HEK293 (cell line): ENCODE results near the gene DCP1B.

Experiments used
- CTCF ChIA-PET: fragments of 350-600 bp; formaldehyde crosslinking; extraction: SDS; loops from one replicate; lab custom pipeline; 2021; ENCODE audit warnings: antibody characterized with exemption; lab: Yijun Ruan, JAX
- POLR2A ChIA-PET: fragments of 300-600 bp; formaldehyde crosslinking; extraction: SDS; loops from one replicate; lab custom pipeline; 2020; ENCODE audit warnings: antibody characterized with exemption, inconsistent platforms; lab: Yijun Ruan, JAX
- H3K27ac ChIP-seq: fragments of 200-500 bp; sonication (Bioruptor generic); 2 replicates; pipeline ENCODE4 v1.5.1; 2014; ENCODE audit warnings: low read depth, low read length, control low read depth, inconsistent platforms; ENCODE audit errors: extremely low read depth
- H3K36me3 ChIP-seq, 2 experiments: fragments of 200-500 bp in 1 of 2; sonication (Bioruptor generic) in 1 of 2; 1 replicate in 1 of 2; 2 replicates in 1 of 2; pipeline ENCODE4 v1.5.1; 2014 to 2017; ENCODE audit warnings: inconsistent platforms in 2 of 2, low read length in 2 of 2; ENCODE audit not compliant: control insufficient read depth in 2 of 2, insufficient read depth in 1 of 2
- H3K4me1 ChIP-seq: fragments of 200-500 bp; sonication (Bioruptor generic); 2 replicates; pipeline ENCODE4 v1.5.1; 2014; ENCODE audit warnings: mild to moderate bottlenecking, low read length, inconsistent platforms; ENCODE audit not compliant: control insufficient read depth, insufficient read depth
- H3K4me3 ChIP-seq: 2 replicates; pipeline ENCODE4 v1.5.1; 2011; ENCODE audit warnings: low read depth, mild to moderate bottlenecking, control low read depth, low read length, moderate library complexity
- H3K9me3 ChIP-seq: fragments of 200-500 bp; sonication (Bioruptor generic); 2 replicates; pipeline ENCODE4 v1.5.1; 2014; ENCODE audit warnings: low read depth, low read length, inconsistent platforms; ENCODE audit not compliant: control insufficient read depth, insufficient read depth
- FEZF1 ChIP-seq: fragments of 450-650 bp; formaldehyde crosslinking; IDR thresholded peaks from 2 replicates; pipeline ENCODE4 v1.5.1; 2016; ENCODE audit warnings: missing biosample characterization, missing genetic modification characterization
- GLI4 ChIP-seq: fragments of 450-650 bp; formaldehyde crosslinking; IDR thresholded peaks from 2 replicates; pipeline ENCODE4 v1.5.1; 2016; ENCODE audit warnings: missing biosample characterization, missing genetic modification characterization
- GLIS1 ChIP-seq: fragments of 450-650 bp; formaldehyde crosslinking; IDR thresholded peaks from 2 replicates; pipeline ENCODE4 v1.5.1; 2016; ENCODE audit warnings: missing biosample characterization, missing genetic modification characterization
- HOXA7 ChIP-seq: sonication (generic); formaldehyde crosslinking; IDR thresholded peaks from 2 replicates; pipeline ENCODE4 v1.8.1; 2022; ENCODE audit warnings: missing genetic modification reagents, borderline replicate concordance
- OSR2 ChIP-seq: fragments of 450-650 bp; formaldehyde crosslinking; IDR thresholded peaks from 2 replicates; pipeline ENCODE4 v1.5.1; 2016; ENCODE audit warnings: missing biosample characterization, missing genetic modification characterization
- PRDM1 ChIP-seq: fragments of 450-650 bp; formaldehyde crosslinking; IDR thresholded peaks from 2 replicates; pipeline ENCODE4; 2016; ENCODE audit warnings: missing biosample characterization, missing genetic modification characterization
- SCRT2 ChIP-seq: fragments of 450-650 bp; formaldehyde crosslinking; IDR thresholded peaks from 2 replicates; pipeline ENCODE4 v1.5.1; 2016; ENCODE audit warnings: missing biosample characterization, missing genetic modification characterization
- WT1 ChIP-seq: fragments of 450-650 bp; formaldehyde crosslinking; IDR thresholded peaks from 2 replicates; pipeline ENCODE4 v1.5.1; 2016; ENCODE audit warnings: missing biosample characterization, missing genetic modification characterization
- ZBTB17 ChIP-seq: fragments of 450-650 bp; formaldehyde crosslinking; IDR thresholded peaks from 2 replicates; pipeline ENCODE4 v1.5.1; 2016; ENCODE audit warnings: missing biosample characterization, missing genetic modification characterization
- ZEB2 ChIP-seq: fragments of 450-650 bp; formaldehyde crosslinking; IDR thresholded peaks from 2 replicates; pipeline ENCODE4 v1.5.1; 2016; ENCODE audit warnings: missing biosample characterization, missing genetic modification characterization
- ZFHX2 ChIP-seq: fragments of 450-650 bp; formaldehyde crosslinking; conservative IDR thresholded peaks from 2 replicates; pipeline ENCODE4 v1.5.1; 2016; ENCODE audit warnings: missing biosample characterization, missing genetic modification characterization
- ZFP69B ChIP-seq: fragments of 450-650 bp; formaldehyde crosslinking; IDR thresholded peaks from 2 replicates; pipeline ENCODE4 v1.5.1; 2016; ENCODE audit warnings: missing biosample characterization, missing genetic modification characterization
- ZIC2 ChIP-seq: fragments of 450-650 bp; formaldehyde crosslinking; IDR thresholded peaks from 2 replicates; pipeline ENCODE4 v1.5.1; 2016; ENCODE audit warnings: missing biosample characterization, missing genetic modification characterization
- ZNF10 ChIP-seq: fragments of 450-650 bp; formaldehyde crosslinking; IDR thresholded peaks from 2 replicates; pipeline ENCODE4 v1.5.1; 2017; ENCODE audit warnings: missing biosample characterization, missing genetic modification characterization
- ZNF132 ChIP-seq: fragments of 450-650 bp; formaldehyde crosslinking; IDR thresholded peaks from 2 replicates; pipeline ENCODE4 v1.5.1; 2017; ENCODE audit warnings: missing biosample characterization, missing genetic modification characterization, borderline replicate concordance
- ZNF155 ChIP-seq: fragments of 450-650 bp; formaldehyde crosslinking; IDR thresholded peaks from 2 replicates; pipeline ENCODE4 v1.5.1; 2016; ENCODE audit warnings: missing biosample characterization, missing genetic modification characterization
- ZNF16 ChIP-seq: fragments of 450-650 bp; formaldehyde crosslinking; IDR thresholded peaks from 2 replicates; pipeline ENCODE4 v1.5.1; 2016; ENCODE audit warnings: low read depth, missing biosample characterization, missing genetic modification characterization
- ZNF184 ChIP-seq: fragments of 450-650 bp; IDR thresholded peaks from 2 replicates; pipeline ENCODE4 v1.5.1; 2018; ENCODE audit warnings: missing biosample characterization, mild to moderate bottlenecking, missing genetic modification characterization
- ZNF223 ChIP-seq: fragments of 450-650 bp; formaldehyde crosslinking; IDR thresholded peaks from 2 replicates; pipeline ENCODE4 v1.5.1; 2016; ENCODE audit warnings: missing biosample characterization, missing genetic modification characterization
- ZNF23 ChIP-seq: fragments of 450-650 bp; formaldehyde crosslinking; IDR thresholded peaks from 2 replicates; pipeline ENCODE4 v1.5.1; 2016; ENCODE audit warnings: missing biosample characterization, missing genetic modification characterization, borderline replicate concordance
- ZNF426 ChIP-seq: fragments of 450-650 bp; formaldehyde crosslinking; IDR thresholded peaks from 2 replicates; pipeline ENCODE4 v1.5.1; 2017; ENCODE audit warnings: missing biosample characterization, missing genetic modification characterization, mild to moderate bottlenecking, inconsistent platforms, moderate library complexity
- ZNF501 ChIP-seq: fragments of 450-650 bp; formaldehyde crosslinking; IDR thresholded peaks from 2 replicates; pipeline ENCODE4 v1.5.1; 2016; ENCODE audit warnings: missing biosample characterization, missing genetic modification characterization
- ZNF510 ChIP-seq: fragments of 450-650 bp; formaldehyde crosslinking; IDR thresholded peaks from 2 replicates; pipeline ENCODE4 v1.5.1; 2018; ENCODE audit warnings: mild to moderate bottlenecking, missing genetic modification characterization, missing biosample characterization; ENCODE audit not compliant: insufficient replicate concordance
- ZNF624 ChIP-seq: fragments of 450-650 bp; formaldehyde crosslinking; IDR thresholded peaks from 2 replicates; pipeline ENCODE4 v1.5.1; 2017; ENCODE audit warnings: missing biosample characterization, missing genetic modification characterization
- ZNF629 ChIP-seq: fragments of 450-650 bp; formaldehyde crosslinking; IDR thresholded peaks from 2 replicates; pipeline ENCODE4 v1.5.1; 2017; ENCODE audit warnings: missing biosample characterization, missing genetic modification characterization
- ZNF654 ChIP-seq: fragments of 450-650 bp; formaldehyde crosslinking; IDR thresholded peaks from 2 replicates; pipeline ENCODE4 v1.5.1; 2016; ENCODE audit warnings: low read depth, missing biosample characterization, missing genetic modification characterization
- ZNF660 ChIP-seq: fragments of 450-650 bp; IDR thresholded peaks from 2 replicates; pipeline ENCODE4 v1.5.1; 2018; ENCODE audit warnings: missing biosample characterization, mild to moderate bottlenecking, missing genetic modification characterization
- ZNF792 ChIP-seq: fragments of 450-650 bp; formaldehyde crosslinking; IDR thresholded peaks from 2 replicates; pipeline ENCODE4 v1.5.1; 2016; ENCODE audit warnings: missing biosample characterization, missing genetic modification characterization
- ZNF843 ChIP-seq: fragments of 450-650 bp; formaldehyde crosslinking; IDR thresholded peaks from 2 replicates; pipeline ENCODE4 v1.5.1; 2016; ENCODE audit warnings: missing biosample characterization, missing genetic modification characterization
- ZXDB ChIP-seq: fragments of 450-650 bp; formaldehyde crosslinking; IDR thresholded peaks from 2 replicates; pipeline ENCODE4 v1.5.1; 2016; ENCODE audit warnings: missing biosample characterization, missing genetic modification characterization
- TF ChIP-seq, protein P1 (sequence below): fragments of 450-650 bp; formaldehyde crosslinking; IDR thresholded peaks from 2 replicates; pipeline ENCODE4 v1.5.1; 2017; ENCODE audit warnings: missing biosample characterization, missing genetic modification characterization
- TF ChIP-seq, protein P2 (sequence below): fragments of 450-650 bp; formaldehyde crosslinking; optimal IDR thresholded peaks from 2 replicates; pipeline ENCODE3; 2016; ENCODE audit warnings: missing biosample characterization, mild to moderate bottlenecking, missing genetic modification characterization

DCP1B gene

DNA sequence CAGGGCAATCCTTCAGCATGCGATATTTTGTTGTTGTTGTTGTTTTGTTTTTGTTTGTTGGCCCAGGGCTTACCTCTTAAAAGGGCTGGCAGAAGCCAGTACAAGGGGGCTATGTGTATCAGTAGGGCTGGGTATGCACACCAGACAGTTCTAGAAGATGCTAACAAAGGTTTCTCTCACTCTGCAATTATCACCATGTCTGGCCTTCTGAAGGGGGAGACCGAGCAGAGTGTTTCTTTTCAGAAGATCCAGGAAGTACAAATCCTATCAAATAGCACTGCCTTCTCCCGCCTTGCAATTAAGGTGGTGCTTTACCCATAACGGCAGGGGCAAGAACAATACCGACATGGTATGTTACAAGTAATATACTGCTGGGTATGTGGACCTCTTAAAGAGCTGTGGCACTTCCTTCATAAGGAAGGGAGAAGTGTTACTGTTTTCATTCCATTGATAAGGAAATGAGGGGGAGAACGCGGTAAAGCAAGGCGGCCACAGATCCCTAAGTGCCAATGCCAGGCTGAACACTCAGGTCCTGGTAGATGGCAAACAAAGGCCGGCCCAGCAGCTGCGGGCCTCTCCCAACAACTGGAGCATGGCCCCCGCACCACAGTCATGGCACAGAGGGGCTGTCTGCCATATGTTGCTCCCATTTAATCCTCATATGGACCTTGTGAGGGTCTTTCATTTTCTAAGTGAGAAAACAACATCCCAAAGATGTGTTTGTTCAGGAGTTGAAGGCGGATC lies 66.6 kb downstream of the DCP1B start:
- H3K4me1 ChIP-seq, result no peaks in the 10 kb centered on the region
- CTCF ChIA-PET, result interaction anchor here (0.6 to 3.4 kb wide), 2 partner anchors 62 to 281 kb away, joined by 4 to 95 read pairs; no protein-coding TSS in a partner anchor
- POLR2A ChIA-PET, result no interaction called here
- TF ChIP-seq ZNF501 (tag by site-specific recombination) (no peak), ZNF155 (tag by site-specific recombination) (no peak), ZNF510 (tag by site-specific recombination) (no peak), ZFP69B (tag by site-specific recombination) (no peak), GLI4 (tag by site-specific recombination) (no peak), SCRT2 (no peak), ZEB2 (tag by site-specific recombination) (no peak), ZNF16 (tag by site-specific recombination) (no peak), ZNF843 (tag by site-specific recombination) (no peak), HOXA7 (CRISPR knock-in tag) (no peak), ZNF184 (tag by site-specific recombination) (no peak)
- no peaks in the 10 kb centered on the region for H3K9me3 ChIP-seq
- peaks cover 0 to 24% of the 10 kb centered on the region in 2 experiments; a peak in 1 of 3 replicates for H3K36me3 ChIP-seq
- H3K4me3 ChIP-seq, result no peak overlapping the region
- no peak overlapping the region for H3K27ac ChIP-seq

DNA sequence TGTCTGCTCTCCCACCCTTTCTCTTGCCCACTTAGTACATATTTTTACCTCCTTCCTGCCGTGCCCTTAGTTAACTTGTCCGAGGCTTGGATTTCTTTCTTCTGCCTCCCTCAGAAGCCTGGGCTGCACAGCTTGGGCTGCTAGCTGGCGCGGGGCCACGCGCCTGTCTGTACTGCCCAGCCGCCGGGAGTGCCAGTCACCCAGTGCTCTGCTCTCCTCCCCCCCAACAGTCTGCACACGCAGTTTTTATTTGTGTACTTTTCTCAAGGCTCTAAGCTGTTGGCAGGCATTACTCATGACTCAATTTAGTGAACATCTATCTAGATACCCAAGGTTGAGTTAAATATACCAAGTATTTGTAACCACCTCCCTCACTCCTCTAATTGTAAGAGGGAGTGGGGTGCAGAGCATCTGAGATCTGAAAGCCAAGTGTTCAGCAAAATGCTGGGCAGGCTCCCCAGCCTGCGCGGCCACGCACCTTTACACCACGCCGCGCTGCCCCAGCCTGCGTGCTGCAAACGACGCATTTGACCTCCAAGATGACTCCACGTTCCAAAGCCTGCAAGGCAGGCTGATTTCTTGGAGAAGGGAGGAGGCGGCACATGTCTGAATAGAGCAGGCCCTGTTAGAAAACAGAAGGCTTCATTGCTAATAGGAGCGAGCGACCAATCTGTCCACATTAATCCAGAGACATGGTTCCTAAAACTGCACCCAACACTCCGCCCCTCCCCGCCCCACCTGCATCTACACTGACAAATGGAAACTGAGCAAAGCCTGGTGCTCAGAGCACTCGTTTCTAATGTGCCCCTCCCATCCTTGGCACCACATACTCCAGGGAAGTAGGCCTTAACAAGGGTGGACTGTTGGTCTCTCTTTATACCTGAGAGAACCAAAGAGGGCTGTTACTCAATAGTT lies 67.6 kb downstream of the DCP1B start:
- ChIA-PET CTCF (interaction anchor here (1.0 to 1.4 kb wide), 2 partner anchors 141 to 145 kb away, joined by 3 to 7 read pairs; no protein-coding TSS in a partner anchor), POLR2A (no interaction called here)
- Histone ChIP-seq H3K36me3 (peaks cover 0 to 24% of the 10 kb centered on the region in 2 experiments; a peak in 1 of 3 replicates), H3K27ac (no peak overlapping the region), H3K9me3 (no peaks in the 10 kb centered on the region), H3K4me3 (no peak overlapping the region), H3K4me1 (no peaks in the 10 kb centered on the region)
- TF ChIP-seq GLIS1 (tag by site-specific recombination), result 0 out of 2 replicates have a peak, but pooled peaks have one; percentile 21
- no peak for TF ChIP-seq ZNF23 (tag by site-specific recombination)
- TF ChIP-seq OSR2 (tag by site-specific recombination), result peak; percentile 42; the same call in 1 of the 2 replicates
- TF ChIP-seq, protein P1, sequence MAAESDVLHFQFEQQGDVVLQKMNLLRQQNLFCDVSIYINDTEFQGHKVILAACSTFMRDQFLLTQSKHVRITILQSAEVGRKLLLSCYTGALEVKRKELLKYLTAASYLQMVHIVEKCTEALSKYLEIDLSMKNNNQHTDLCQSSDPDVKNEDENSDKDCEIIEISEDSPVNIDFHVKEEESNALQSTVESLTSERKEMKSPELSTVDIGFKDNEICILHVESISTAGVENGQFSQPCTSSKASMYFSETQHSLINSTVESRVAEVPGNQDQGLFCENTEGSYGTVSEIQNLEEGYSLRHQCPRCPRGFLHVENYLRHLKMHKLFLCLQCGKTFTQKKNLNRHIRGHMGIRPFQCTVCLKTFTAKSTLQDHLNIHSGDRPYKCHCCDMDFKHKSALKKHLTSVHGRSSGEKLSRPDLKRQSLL, result no peak
- TF ChIP-seq WT1 (tag by site-specific recombination), result no peak
- TF ChIP-seq ZIC2 (tag by site-specific recombination), result peak; percentile 22; the same call in 1 of the 2 replicates
- no peak for TF ChIP-seq ZNF654
- TF ChIP-seq, protein P2, sequence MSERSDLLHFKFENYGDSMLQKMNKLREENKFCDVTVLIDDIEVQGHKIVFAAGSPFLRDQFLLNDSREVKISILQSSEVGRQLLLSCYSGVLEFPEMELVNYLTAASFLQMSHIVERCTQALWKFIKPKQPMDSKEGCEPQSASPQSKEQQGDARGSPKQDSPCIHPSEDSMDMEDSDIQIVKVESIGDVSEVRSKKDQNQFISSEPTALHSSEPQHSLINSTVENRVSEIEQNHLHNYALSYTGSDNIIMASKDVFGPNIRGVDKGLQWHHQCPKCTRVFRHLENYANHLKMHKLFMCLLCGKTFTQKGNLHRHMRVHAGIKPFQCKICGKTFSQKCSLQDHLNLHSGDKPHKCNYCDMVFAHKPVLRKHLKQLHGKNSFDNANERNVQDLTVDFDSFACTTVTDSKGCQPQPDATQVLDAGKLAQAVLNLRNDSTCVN (tag by site-specific recombination), result no peak
- TF ChIP-seq ZNF223 (tag by site-specific recombination), result no peak
- no peak for TF ChIP-seq ZNF10 (tag by site-specific recombination)
- TF ChIP-seq ZFHX2 (tag by site-specific recombination), result no peak
- no peak for TF ChIP-seq ZNF660
- TF ChIP-seq FEZF1, result no peak
- no peak for TF ChIP-seq PRDM1 (tag by site-specific recombination)
- TF ChIP-seq ZFP69B (tag by site-specific recombination), result no peak
- TF ChIP-seq ZNF426 (tag by site-specific recombination), result no peak
- TF ChIP-seq ZNF132 (tag by site-specific recombination), result no peak
- TF ChIP-seq ZNF792 (tag by site-specific recombination), result no peak
- TF ChIP-seq ZNF16 (tag by site-specific recombination), result no peak
- TF ChIP-seq ZBTB17 (tag by site-specific recombination), result 0 out of 2 replicates have a peak, but pooled peaks have one; percentile 24
- no peak for TF ChIP-seq ZXDB (tag by site-specific recombination)
- 0 out of 2 replicates have a peak, but pooled peaks have one; percentile 15 for TF ChIP-seq ZNF629 (tag by site-specific recombination)
- TF ChIP-seq ZNF624 (tag by site-specific recombination), result no peak
